ENCODE data around the gene SPATA31D3.

DNA sequence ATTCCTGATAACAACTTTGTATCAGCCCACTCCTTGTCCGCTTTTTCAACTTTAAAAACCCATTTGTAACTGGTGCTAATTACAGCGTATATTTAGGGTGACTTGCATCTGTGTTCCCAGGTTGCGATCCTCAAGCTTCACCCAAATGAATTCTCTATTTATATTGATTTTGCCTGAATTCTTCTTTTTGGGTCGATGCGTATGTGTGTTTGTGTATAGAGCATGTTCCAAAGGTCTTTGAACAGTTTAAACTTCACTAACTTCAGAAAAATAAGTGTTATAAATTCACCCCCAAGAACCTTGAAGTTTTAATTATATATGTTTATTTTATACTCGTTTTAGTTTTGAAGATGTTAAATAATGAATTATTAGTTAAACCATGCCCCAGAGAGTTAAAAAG lies 31.2 kb upstream of the SPATA31D3 start:
- TF ChIP-seq, protein P1, sequence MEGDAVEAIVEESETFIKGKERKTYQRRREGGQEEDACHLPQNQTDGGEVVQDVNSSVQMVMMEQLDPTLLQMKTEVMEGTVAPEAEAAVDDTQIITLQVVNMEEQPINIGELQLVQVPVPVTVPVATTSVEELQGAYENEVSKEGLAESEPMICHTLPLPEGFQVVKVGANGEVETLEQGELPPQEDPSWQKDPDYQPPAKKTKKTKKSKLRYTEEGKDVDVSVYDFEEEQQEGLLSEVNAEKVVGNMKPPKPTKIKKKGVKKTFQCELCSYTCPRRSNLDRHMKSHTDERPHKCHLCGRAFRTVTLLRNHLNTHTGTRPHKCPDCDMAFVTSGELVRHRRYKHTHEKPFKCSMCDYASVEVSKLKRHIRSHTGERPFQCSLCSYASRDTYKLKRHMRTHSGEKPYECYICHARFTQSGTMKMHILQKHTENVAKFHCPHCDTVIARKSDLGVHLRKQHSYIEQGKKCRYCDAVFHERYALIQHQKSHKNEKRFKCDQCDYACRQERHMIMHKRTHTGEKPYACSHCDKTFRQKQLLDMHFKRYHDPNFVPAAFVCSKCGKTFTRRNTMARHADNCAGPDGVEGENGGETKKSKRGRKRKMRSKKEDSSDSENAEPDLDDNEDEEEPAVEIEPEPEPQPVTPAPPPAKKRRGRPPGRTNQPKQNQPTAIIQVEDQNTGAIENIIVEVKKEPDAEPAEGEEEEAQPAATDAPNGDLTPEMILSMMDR (IDR thresholded peaks at IDR 0.05; ENCODE audit: insufficient read depth, low read length, poor library complexity, severe bottlenecking), result no peak
- no peak for TF ChIP-seq EZH2phosphoT487 (conservative IDR thresholded peaks at IDR 0.05; ENCODE audit: low read length)

Measured in SU-DHL-6 (cell line).